GM23338 (cell line): ENCODE results near the gene CTXN1.

Experiments used
- CTCF ChIP-seq, 2 experiments: fragments of 200-600 bp in 1 of 2; sonication (generic) in 1 of 2; conservative IDR thresholded peaks; 2 replicates each; pipeline versions ENCODE4 v1.5.1 to v1.6.1; 2016 to 2017; ENCODE audit warnings: antibody characterized with exemption in 2 of 2, low read depth in 2 of 2, mild to moderate bottlenecking in 2 of 2, moderate library complexity in 1 of 2
- EZH2 ChIP-seq: fragments of 200-600 bp; sonication (generic); IDR thresholded peaks from one replicate; pipeline ENCODE4 v1.8.0; 2017; ENCODE audit warnings: antibody characterized with exemption, mild to moderate bottlenecking, low read depth; ENCODE audit not compliant: unreplicated experiment
- EZH2phosphoT487 ChIP-seq: fragments of 200-600 bp; sonication (generic); IDR thresholded peaks from one replicate; pipeline ENCODE4 v1.8.1; 2018; ENCODE audit warnings: antibody characterized with exemption; ENCODE audit not compliant: unreplicated experiment
- NANOG ChIP-seq: IDR thresholded peaks from 2 replicates; pipeline ENCODE4 v1.6.1; 2016; ENCODE audit warnings: antibody characterized with exemption, borderline replicate concordance
- POLR2AphosphoS5 ChIP-seq: IDR thresholded peaks from 2 replicates; pipeline ENCODE4 v1.6.1; 2016; ENCODE audit warnings: antibody characterized with exemption, low read depth
- REST ChIP-seq: IDR thresholded peaks from one replicate; pipeline ENCODE4 v1.6.1; 2018; ENCODE audit warnings: antibody characterized with exemption; ENCODE audit not compliant: unreplicated experiment
- STAT1 ChIP-seq: IDR thresholded peaks from one replicate; pipeline ENCODE4 v1.6.1; 2016; ENCODE audit warnings: antibody characterized with exemption; ENCODE audit not compliant: unreplicated experiment
- ZNF114 ChIP-seq: fragments of 250-450 bp; sonication (Bioruptor Pico); IDR thresholded peaks from 2 replicates; pipeline ENCODE4 v1.5.0; 2020; ENCODE audit warnings: mild to moderate bottlenecking, moderate library complexity

- TF ChIP-seq CTCF (conservative IDR thresholded peaks at IDR 0.05; ENCODE audit: low read depth in 2 of 2) = no peak
- TF ChIP-seq NANOG = no peak
- no peak for TF ChIP-seq EZH2
- TF ChIP-seq POLR2AphosphoS5 = no peak
- TF ChIP-seq STAT1 = no peak
- no peak for TF ChIP-seq REST
- TF ChIP-seq EZH2phosphoT487 = no peak
- no peak for TF ChIP-seq ZNF114 (CRISPR knock-in tag)
Measured at GRCh38 chr19:7910321-7911161, 15.4 kb downstream of the CTXN1 start.
